Measurements from ENCODE around the gene PTPRN2.
"Not testable (repeated sequence)": the region's sequence is repeated elsewhere in the genome, so short reads cannot be mapped to it uniquely, and the experiment has no call there.

Gene PTPRN2

GRCh38 chr7:158203948-158204347 is 383.7 kb downstream of the PTPRN2 start:
- in situ Hi-C loops (cut with HindIII; ENCODE audit: low pct_ligation_motif_present, low pct_unique_long_range_greater_than_20kb, low sequenced_read_pairs); DNase-seq: not testable (repeated sequence)

- in situ Hi-C loops (cut with HindIII; ENCODE audit: low pct_ligation_motif_present, low pct_unique_long_range_greater_than_20kb, low sequenced_read_pairs): no loop called here
- no peak for DNase-seq
These were observed 393.2 kb downstream of the PTPRN2 start for GRCh38 chr7:158194365-158194900.

- in situ Hi-C loops (cut with HindIII; ENCODE audit: low pct_ligation_motif_present, low pct_unique_long_range_greater_than_20kb, low sequenced_read_pairs): no loop called here
- no peak for DNase-seq
These were observed 394.2 kb downstream of the PTPRN2 start for GRCh38 chr7:158193446-158193845.

GRCh38 chr7:158192956-158193355 is 394.7 kb downstream of the PTPRN2 start:
- DNase-seq: no peak
- in situ Hi-C loops (cut with HindIII; ENCODE audit: low pct_ligation_motif_present, low pct_unique_long_range_greater_than_20kb, low sequenced_read_pairs): no loop called here

GRCh38 chr7:158192184-158192835 is 395.3 kb downstream of the PTPRN2 start:
- no peak for DNase-seq
- in situ Hi-C loops (cut with HindIII; ENCODE audit: low pct_ligation_motif_present, low pct_unique_long_range_greater_than_20kb, low sequenced_read_pairs): no loop called here

- no peak for DNase-seq
- in situ Hi-C loops (cut with HindIII; ENCODE audit: low pct_ligation_motif_present, low pct_unique_long_range_greater_than_20kb, low sequenced_read_pairs): no loop called here
These were observed 396.0 kb downstream of the PTPRN2 start for GRCh38 chr7:158191671-158192070.

GRCh38 chr7:158190756-158191155 is 396.9 kb downstream of the PTPRN2 start:
- in situ Hi-C loops (cut with HindIII; ENCODE audit: low pct_ligation_motif_present, low pct_unique_long_range_greater_than_20kb, low sequenced_read_pairs): no loop called here
- no peak for DNase-seq

GRCh38 chr7:158188676-158189075 is 398.9 kb downstream of the PTPRN2 start:
- in situ Hi-C loops (cut with HindIII; ENCODE audit: low pct_ligation_motif_present, low pct_unique_long_range_greater_than_20kb, low sequenced_read_pairs): no loop called here
- no peak for DNase-seq

GRCh38 chr7:158187694-158187994 is 400.0 kb downstream of the PTPRN2 start:
- in situ Hi-C loops (cut with HindIII; ENCODE audit: low pct_ligation_motif_present, low pct_unique_long_range_greater_than_20kb, low sequenced_read_pairs): no loop called here
- DNase-seq: no peak

- no peak for DNase-seq
- in situ Hi-C loops (cut with HindIII; ENCODE audit: low pct_ligation_motif_present, low pct_unique_long_range_greater_than_20kb, low sequenced_read_pairs): no loop called here
These were observed 400.5 kb downstream of the PTPRN2 start for GRCh38 chr7:158186864-158187693.

- no peak for DNase-seq
- in situ Hi-C loops (cut with HindIII; ENCODE audit: low pct_ligation_motif_present, low pct_unique_long_range_greater_than_20kb, low sequenced_read_pairs): no loop called here
These were observed 401.2 kb downstream of the PTPRN2 start for GRCh38 chr7:158186406-158186805.

- in situ Hi-C loops (cut with HindIII; ENCODE audit: low pct_ligation_motif_present, low pct_unique_long_range_greater_than_20kb, low sequenced_read_pairs): no loop called here
- DNase-seq: no peak
These were observed 402.0 kb downstream of the PTPRN2 start for GRCh38 chr7:158185653-158186052.

GRCh38 chr7:158183431-158183830 is 404.2 kb downstream of the PTPRN2 start:
- in situ Hi-C loops (cut with HindIII; ENCODE audit: low pct_ligation_motif_present, low pct_unique_long_range_greater_than_20kb, low sequenced_read_pairs): no loop called here
- DNase-seq: no peak

- in situ Hi-C loops (cut with HindIII; ENCODE audit: low pct_ligation_motif_present, low pct_unique_long_range_greater_than_20kb, low sequenced_read_pairs): no loop called here
- no peak for DNase-seq
These were observed 411.0 kb downstream of the PTPRN2 start for GRCh38 chr7:158176561-158177173.

GRCh38 chr7:158175779-158176178 is 411.8 kb downstream of the PTPRN2 start:
- DNase-seq: no peak
- in situ Hi-C loops (cut with HindIII; ENCODE audit: low pct_ligation_motif_present, low pct_unique_long_range_greater_than_20kb, low sequenced_read_pairs): no loop called here

- DNase-seq: no peak
- in situ Hi-C loops (cut with HindIII; ENCODE audit: low pct_ligation_motif_present, low pct_unique_long_range_greater_than_20kb, low sequenced_read_pairs): no loop called here
These were observed 412.7 kb downstream of the PTPRN2 start for GRCh38 chr7:158174947-158175346.

GRCh38 chr7:158167373-158167772 is 420.2 kb downstream of the PTPRN2 start:
- in situ Hi-C loops (cut with HindIII; ENCODE audit: low pct_ligation_motif_present, low pct_unique_long_range_greater_than_20kb, low sequenced_read_pairs): no loop called here
- no peak for DNase-seq

GRCh38 chr7:158166386-158167340 is 421.0 kb downstream of the PTPRN2 start:
- in situ Hi-C loops (cut with HindIII; ENCODE audit: low pct_ligation_motif_present, low pct_unique_long_range_greater_than_20kb, low sequenced_read_pairs): no loop called here
- no peak for DNase-seq

Measured in ACHN (cell line).